H54 (cell line): Measurements from ENCODE around the gene DLGAP5.

ENCODE experiments used
- DNase-seq: peaks from one replicate; pipeline ENCODE4 v3.0.0; 2011; ENCODE audit warnings: low spot score, mixed read lengths; ENCODE audit not compliant: insufficient read length
- FAIRE-seq: peaks from 3 replicates; lab custom pipeline; 2011; peaks lifted over from hg19 to GRCh38; lab: Jason Lieb, UNC
- POLR2A ChIP-seq: IDR thresholded peaks from 2 replicates; pipeline ENCODE4 v1.6.1; 2011; ENCODE audit warnings: low read depth, mild to moderate bottlenecking, low read length

The DLGAP5 gene

DNA sequence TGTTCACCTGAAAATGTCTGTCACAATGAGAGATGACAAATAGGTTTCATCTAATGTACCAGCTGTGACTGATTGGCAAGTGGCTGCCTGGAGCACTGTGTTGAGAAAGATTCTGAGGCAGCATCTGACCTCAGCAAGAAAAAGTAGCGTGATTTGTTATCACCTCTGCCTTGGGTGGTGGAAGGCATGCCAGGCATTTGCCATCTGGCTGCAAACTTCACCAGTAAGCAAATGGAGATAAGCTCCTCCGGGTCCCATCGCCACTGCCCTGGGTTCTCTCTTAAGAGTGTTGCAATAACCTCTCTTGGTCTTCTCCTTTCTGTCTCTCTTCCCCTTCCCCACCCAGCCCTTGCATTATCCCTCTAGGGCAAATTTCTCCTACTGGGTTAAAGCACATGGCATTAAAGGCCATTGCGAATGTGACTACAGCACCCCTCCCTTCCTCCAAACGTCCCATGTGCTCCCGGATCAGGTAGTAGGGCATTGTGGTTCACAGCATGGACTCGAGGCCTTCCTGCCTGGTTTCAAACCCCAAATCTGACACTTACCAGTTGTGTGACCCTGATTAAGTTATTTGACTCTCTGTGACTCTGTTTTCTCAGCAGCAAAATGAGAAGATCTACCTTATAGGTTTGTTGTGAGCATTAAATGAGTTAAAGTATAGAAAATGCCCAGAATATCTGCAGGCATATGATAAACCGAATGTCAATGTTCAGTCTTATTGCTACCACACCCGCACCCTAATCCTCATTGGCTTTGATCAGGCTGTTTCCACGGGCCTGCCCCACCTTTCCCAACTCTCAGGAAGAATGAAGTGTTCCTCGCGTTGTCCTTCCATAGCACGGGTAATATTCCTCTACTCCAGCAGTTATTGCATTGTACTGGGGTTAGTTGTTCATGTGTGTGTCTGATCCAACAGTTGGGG, 70.6 kb downstream of the DLGAP5 start:
- DNase-seq (no peak), FAIRE-seq (no peak)
- TF ChIP-seq POLR2A, result no peak

DNA sequence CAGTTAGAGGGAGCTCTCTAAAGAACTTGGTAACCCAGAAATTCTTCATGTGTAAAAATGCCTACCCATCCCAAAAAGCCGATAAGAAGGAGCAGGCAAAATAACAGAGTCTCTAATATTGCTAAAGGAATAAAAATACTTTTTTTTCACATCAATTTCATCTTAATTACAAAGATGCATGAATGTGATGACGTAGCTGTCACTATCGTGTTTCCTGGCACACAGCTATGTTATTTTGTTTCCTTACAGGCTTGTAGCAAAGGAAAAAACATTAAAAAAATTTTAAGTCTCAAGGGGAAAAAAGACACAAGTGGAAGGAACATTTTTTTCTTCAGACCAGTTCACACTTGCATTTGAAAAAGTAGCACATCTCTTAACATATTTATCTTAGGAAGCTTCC, 72.6 kb downstream of the DLGAP5 start:
- no peak for FAIRE-seq
- DNase-seq, result no peak
- TF ChIP-seq POLR2A, result no peak

DNA sequence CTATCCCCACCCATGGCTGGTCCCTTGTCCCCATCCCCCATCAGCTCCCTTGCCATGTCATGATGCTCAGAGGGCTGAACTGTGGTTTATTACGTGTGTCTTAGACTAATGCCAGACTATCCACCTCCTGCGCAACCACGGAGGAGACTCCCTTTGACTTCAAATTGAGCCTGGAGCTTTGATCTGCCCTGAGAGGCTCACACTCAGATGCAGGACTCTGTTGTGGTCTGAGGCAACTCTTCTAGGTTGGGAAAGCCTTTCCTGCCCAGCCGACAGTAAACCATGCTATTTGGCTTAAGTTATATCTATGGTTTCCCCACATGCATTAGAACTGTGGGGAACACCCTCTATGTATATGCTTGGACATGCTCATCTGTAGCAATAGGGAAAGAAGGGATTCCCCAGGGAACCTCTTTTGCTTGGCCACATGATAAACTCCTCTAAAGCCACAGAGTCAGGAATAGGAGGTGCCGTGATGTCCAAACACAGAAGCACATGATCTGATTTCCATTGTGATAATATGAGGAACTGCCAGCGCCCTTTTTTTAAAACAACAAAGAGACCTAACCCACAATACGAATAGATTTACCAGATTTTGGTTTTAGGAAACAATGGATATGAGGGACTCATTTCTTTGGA, 73.5 kb downstream of the DLGAP5 start:
- no peak for TF ChIP-seq POLR2A
- FAIRE-seq (no peak), DNase-seq (no peak)

DNA sequence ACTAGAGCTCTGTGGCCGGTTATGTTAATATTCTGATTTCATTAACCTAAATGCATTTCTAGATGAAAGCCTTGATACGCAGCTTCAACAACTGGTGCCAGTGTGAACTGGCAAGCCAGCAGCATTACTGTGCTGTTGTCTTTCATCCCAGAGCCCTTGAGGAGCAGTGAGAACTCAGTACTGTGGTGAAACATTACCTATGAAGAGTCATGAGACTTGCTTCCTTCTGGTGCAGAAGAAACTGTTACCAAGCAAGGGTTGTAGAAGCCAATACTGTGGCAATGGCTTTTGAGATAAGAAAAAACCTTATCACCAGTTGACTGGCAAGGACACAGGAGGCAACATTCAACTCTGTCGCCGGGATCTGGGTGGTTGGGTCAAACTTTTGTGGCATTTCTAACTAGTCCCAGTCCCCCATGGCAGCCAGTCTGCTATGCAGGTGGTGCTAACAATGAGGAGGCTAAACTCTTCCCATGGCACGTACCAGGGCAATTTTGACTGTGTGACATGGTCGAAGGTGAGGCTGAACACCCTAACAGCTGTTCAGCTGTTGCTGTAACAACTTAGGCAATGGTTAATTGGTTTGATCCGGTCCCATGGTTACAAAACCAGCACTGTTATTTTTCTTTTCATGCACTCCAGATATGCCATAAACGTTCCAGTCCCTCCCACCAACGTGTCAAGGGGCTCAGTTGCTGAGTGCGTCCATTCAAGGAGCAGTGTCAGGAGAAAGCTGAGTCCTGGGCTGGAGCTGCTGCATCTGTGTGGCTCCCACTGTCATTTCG, 74.9 kb downstream of the DLGAP5 start:
- FAIRE-seq (no peak), DNase-seq (no peak)
- no peak for TF ChIP-seq POLR2A

DNA sequence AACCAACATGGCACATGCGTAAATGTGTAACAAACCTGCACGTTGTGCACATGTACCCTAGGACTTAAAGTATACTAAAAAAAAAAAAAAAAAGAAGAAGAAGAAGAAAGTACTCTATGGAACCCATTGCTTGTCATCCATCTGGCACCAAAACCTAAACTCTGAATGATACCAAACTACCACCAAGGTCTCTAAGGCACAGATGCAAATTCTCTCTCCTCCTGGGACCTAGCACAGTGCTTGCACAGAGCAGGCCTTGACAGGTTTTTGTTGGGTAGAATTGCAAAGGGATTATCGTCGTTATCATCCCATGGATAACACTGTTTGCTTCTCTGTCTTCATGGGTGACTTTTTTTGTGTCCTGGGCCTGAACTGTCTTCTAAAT, 75.5 kb downstream of the DLGAP5 start:
- no peak for TF ChIP-seq POLR2A
- no peak for FAIRE-seq
- no peak for DNase-seq

DNA sequence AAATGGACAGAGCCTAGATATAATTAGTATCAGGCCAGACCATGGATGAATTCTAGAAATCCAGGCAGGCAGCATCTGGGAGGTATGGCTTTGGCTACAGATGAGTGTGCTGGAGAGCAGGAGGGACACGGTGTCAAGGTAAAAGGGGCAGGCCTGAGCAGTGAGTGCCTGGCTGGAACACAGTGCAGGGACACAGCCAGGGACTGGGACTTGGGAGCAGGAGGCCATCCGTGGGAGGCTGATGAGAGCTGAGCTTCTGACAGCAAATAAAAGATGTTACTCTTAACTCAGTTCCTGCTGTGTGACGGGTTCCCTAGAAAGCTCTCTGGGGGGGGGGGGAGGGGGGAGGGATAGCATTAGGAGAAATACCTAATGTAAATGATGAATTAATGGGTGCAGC, 75.9 kb downstream of the DLGAP5 start:
- no peak for FAIRE-seq
- no peak for DNase-seq
- TF ChIP-seq POLR2A, result no peak

DNA sequence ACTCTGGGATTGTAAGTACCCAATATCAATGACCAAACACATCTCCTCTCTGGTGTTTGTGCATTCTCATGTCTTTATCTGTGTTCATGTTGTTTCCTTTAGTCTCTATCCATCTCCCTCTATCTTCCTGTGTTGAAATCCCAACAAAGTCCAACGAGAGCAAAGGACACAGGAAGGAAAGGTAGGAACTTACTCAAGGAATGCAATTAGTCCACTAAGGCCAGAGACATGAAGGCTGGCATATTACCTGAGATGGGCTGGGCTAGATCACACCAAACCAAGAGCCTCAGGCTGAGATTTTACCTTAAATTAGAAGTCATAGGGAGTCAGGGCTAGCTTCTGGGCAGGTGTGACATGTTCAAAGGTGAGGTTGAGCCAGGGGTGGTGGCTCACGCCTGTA, 76.7 kb downstream of the DLGAP5 start:
- FAIRE-seq, result no peak
- TF ChIP-seq POLR2A, result no peak
- no peak for DNase-seq

DNA sequence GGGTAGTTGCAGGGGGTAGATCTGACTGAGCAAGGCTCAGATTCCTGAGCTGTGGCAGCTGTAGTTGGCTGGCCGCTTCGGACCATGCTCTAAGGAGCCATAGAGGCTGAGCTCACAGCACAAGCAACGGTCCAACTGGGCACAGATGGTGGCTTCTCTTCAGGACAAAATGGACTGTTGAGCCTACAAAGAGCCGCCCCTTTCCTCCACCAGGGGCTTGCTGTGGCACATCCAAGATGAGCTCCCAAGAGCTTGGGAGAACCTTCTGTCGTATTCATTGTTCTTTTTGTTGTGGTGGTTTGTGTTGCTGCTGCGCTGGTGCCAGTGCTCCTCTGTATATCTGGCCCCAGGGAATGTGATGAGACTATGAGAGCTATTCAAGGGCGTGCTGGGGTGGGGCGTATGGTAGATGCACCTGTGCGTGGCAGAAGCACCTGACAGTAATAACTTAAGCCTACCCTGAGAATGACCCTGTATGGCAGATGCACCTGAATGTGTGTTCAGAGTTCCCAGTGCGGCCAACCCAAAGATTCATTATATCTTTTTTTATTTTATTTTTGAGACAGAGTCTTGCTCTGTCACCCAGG, 80.2 kb downstream of the DLGAP5 start:
- FAIRE-seq (no peak), DNase-seq (no peak)
- TF ChIP-seq POLR2A, result no peak

DNA sequence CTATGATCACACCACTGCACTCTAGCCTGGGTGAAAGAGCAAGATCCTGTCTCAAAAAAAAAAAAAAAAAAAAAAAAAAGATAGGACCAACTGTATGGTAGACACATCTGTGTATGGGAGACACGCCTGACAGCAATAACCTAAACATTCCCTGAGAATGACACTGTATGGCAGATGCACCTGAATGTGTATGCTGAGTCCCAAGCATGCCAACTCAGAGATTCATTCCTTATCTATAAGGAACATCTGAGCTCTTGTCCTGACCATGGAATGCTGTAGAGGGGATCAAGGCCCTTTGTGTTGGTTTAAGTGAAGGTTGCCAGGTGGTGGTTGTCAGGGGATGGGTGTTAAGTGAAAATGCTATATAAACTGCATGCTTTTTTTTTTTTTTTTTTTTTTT, 81.5 kb downstream of the DLGAP5 start:
- DNase-seq, result no peak
- no peak for FAIRE-seq
- no peak for TF ChIP-seq POLR2A

DNA sequence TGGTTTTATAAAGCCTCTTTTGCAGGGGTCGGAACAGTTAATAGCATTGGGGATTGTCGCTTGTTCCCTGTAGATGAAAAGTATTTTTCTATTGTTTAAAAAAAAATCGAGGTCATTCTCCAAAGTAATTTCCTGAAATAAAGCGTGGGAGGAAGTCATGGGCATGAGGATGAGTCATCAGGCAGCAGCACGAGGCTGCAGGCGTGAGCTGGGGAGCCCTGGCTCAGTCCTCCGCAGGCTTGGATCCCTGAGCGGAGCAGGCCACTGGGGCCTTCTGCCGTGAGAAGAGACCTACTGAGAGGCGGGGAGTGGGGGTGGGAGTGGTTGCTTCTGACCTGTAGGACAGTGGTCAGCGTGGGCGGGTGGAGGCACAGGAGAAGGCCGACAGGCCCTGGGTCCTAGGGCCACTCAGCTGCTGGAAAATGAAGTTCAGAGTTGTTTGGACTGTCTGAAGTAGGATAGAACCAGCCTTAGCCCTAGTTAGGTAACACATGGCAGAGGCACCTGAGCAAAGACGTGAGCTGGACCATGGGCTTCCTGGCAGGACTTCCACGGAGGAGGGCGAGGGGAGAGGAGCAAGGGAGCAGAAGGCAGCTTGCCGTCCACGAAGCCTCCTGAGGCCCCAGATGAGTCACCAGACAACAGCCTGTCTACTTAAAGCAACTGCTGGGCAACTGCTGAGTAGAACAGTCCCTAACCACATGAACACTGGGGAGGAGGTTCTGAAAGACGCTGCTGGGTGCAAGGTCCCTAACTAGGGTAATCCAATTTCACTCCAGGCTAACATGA, 83.4 kb downstream of the DLGAP5 start:
- no peak; the same call in 1 of the 2 replicates for TF ChIP-seq POLR2A
- DNase-seq, result peak; percentile 68
- peak; percentile 50 for FAIRE-seq

DNA sequence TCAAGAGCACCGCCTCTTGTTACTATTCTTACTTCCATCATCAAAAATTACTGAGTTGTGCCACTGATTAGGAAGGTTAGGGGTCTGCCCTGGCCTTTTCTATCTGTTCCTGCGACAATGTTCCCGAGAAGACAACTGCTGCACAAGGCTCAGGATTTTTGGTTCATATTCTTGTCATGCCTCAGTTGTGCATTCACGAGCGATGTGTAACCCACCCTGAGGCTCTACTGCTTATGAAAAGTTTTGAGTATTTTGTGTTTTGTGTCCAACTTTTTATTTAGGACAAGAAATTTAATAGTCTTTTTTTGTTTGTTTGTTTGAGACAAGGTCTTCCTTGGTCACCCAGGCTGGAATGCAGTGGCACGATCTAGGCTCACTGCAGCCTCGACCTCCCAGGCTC, 85.4 kb downstream of the DLGAP5 start:
- TF ChIP-seq POLR2A, result no peak
- FAIRE-seq (no peak), DNase-seq (no peak)

DNA sequence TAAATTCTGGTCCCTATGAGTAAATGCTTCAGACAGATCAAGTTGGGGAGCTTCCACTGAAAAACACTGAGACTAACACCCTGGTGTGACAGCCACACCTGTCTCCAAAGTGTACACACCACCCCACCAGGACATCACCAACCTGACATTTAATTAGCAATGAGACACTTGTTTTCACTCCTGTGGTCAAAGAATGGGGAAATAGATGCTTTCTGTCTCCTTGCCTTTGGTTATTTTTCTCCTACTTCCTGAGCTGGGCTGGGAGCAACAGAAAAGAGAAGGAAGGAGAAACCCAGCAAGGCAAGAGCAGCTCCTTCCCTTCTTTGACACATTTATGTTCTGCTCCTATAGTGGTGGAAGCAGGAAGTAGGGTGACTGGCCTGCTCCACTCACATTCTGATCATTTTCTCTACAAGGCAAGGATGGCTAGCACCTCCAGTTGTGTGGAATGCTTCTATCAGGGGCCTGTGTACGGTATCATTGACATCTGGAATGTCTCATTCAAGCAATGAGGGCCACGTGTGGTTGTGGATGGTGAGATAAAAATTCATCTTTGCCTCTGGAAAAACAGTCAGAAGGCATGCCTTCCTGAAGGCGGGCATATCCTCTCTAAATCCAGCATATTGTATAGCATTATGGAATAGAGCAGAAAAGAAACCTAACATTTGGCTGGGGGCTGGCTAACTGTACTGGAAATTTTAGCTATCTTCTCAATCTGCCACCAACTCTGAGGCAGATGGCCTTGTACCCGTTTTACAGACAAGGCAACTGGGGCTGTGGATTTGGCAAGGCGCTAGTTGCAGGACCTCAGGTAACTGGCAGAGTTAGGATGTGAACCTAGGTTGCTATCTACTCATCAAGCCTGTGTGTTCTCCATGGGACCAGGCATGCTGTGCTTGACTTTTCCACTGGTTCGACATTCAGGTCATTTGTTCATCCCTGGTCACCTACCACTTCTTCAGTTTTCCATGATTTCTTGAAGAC, 87.1 kb downstream of the DLGAP5 start:
- no peak for TF ChIP-seq POLR2A
- DNase-seq, result no peak
- FAIRE-seq, result no peak
